Measurements from ENCODE around the gene RPLP1.
A peak's percentile ranks its signal among the peaks of the same experiment; 100 is the strongest.

RPLP1 gene

GRCh38 chr15:69486481-69487110 is 34.0 kb downstream of the RPLP1 start:
- no peak for DNase-seq (ENCODE audit: low spot score)
- ChIA-PET CTCF (no interaction called here), POLR2A (ENCODE audit: low non-redundant PET) (no interaction called here)
- no peak for TF ChIP-seq CTCF (conservative IDR thresholded peaks at IDR 0.05; ENCODE audit: low read depth)
- H3K27ac ChIP-seq: no peak overlapping the region

DNA sequence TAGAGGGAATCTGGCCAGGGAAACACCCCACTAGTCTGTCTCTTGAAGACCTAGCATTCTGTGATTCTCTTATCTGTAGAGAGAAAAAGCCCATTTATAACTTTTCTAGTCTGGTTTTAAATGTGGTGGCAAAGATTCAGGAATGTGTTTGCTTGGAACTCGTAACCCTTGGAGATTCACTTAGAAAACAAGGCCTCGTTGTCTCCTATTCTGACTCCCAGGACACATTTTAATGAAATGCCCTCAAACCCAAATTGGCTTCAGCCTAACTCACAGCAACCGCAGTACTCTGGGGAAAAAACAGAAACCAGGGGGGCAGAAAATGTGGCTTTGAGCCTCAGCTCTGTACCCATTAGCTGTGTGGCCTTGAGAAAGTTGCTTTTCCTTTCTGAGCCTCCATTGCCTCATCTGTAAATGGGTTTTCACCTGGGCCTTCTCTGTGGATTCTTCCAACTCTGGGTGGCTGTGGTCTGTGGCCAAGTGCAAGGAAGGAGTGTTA is 36.5 kb downstream of the RPLP1 start:
- H3K27ac ChIP-seq: no peak overlapping the region
- no peak for TF ChIP-seq CTCF (conservative IDR thresholded peaks at IDR 0.05; ENCODE audit: low read depth)
- no peak for DNase-seq (ENCODE audit: low spot score)
- ChIA-PET CTCF (no interaction called here), POLR2A (ENCODE audit: low non-redundant PET) (no interaction called here)

- CTCF ChIA-PET: no interaction called here
- POLR2A ChIA-PET (ENCODE audit: low non-redundant PET): no interaction called here
- no peak for TF ChIP-seq CTCF (conservative IDR thresholded peaks at IDR 0.05; ENCODE audit: low read depth)
- peak overlapping the region; percentile 32 for H3K27ac ChIP-seq
- no peak for DNase-seq (ENCODE audit: low spot score)
Observed at GRCh38 chr15:69490356-69491037, 37.9 kb downstream of the RPLP1 start.

DNA sequence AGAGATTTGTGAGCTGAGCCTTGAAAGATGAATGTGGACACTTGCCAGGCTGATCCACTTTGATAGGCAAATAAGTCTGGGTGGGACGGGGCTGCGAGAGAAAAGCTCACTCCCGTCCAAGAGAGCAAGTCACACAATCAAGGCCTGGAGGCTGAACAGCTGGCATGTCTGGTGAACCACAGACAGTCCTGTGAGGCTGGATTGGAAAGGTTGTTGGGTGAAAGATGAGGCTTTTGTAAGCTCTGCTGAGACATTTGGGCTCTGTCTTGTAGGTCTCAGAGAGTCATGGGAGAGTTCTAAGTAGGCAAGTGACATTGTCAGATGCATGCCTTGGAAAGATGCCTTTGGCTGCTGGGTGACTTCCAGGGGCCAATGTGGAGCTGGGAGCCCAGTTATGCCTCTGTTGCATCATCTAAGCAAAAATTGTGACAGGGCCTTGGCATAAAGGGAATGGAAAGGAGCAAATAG is 38.5 kb downstream of the RPLP1 start:
- TF ChIP-seq CTCF (conservative IDR thresholded peaks at IDR 0.05; ENCODE audit: low read depth): no peak
- DNase-seq (ENCODE audit: low spot score): no peak
- CTCF ChIA-PET: no interaction called here
- POLR2A ChIA-PET (ENCODE audit: low non-redundant PET): no interaction called here
- H3K27ac ChIP-seq: peak overlapping the region; percentile 32

- POLR2A ChIA-PET (ENCODE audit: low non-redundant PET): no interaction called here
- no peak for TF ChIP-seq CTCF (conservative IDR thresholded peaks at IDR 0.05; ENCODE audit: low read depth)
- no peak for DNase-seq (ENCODE audit: low spot score)
- CTCF ChIA-PET: interaction anchor here (0.6 kb wide), 1 partner anchor 10 kb away, joined by 5 read pairs; no protein-coding TSS in a partner anchor
- no peak overlapping the region for H3K27ac ChIP-seq
Observed at GRCh38 chr15:69493406-69493805, 40.8 kb downstream of the RPLP1 start.

DNA sequence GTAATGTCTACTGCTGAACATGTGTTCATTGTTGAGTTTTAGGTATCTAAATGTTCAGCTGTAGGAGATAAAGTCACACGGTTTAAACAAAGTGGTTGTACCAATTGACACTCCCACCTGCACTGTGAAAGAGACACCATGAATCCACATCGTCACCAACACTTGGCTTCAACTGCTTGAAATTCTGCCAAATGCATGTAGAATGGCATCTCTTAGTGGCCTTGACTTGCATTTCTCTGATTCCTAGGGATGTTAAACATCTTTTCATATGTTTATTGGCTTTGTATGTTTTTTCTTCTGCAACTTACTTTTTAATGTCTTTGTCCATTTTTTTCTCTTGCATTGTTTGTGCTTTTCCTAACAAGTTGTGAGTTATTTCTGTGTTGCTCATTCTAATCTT is 43.4 kb downstream of the RPLP1 start:
- H3K27ac ChIP-seq: no peak overlapping the region
- ChIA-PET CTCF (no interaction called here), POLR2A (ENCODE audit: low non-redundant PET) (no interaction called here)
- DNase-seq (ENCODE audit: low spot score): no peak
- no peak for TF ChIP-seq CTCF (conservative IDR thresholded peaks at IDR 0.05; ENCODE audit: low read depth)

All from RWPE1 (cell line).